ENCODE measurements around the gene DSEL. TPM values are rescaled to one million over a fixed set of nuclear protein-coding genes. Genes with fewer than 3 reads are reported as not detected.

Gene DSEL
- total and polyA plus RNA-seq, 2 of the 8 experiments (the other 6 are each of a cell fraction or from before 2014, with no cell fraction given) = 3.0 to 22.8 TPM

DNA sequence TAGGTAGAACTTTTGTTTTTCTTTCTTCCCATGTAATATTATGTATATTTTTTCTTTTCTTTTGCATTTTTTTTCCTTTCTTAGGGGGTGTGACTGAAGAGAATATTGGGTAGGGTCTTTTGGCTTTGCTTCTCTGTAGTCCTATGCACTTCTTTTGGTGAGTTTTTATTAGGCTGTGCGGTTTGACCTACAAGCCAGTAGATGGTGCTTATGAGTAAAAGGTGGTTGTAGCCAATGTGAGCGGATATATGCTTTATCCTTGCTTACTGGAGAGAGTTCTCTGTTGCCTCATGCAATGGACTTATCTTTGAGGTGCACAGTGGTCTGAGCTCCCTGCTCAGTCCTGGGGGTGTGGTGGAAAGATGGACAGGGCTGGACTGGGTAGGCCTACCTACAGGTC, 52.7 kb downstream of the DSEL start:
- Histone ChIP-seq H3K14ac (ENCODE audit: insufficient read length) (no peak overlapping the region), H3K79me2 (ENCODE audit: control insufficient read depth in 1 of 2, insufficient read depth in 2 of 2, low read length in 2 of 2) (no peaks in the 10 kb centered on the region), H2BK120ac (replicated peaks; ENCODE audit: low read depth, low read length) (no peak overlapping the region), H4K8ac (ENCODE audit: extremely low read depth, insufficient read depth, low read length) (no peak overlapping the region), H3K9me3 (ENCODE audit: insufficient read depth in 2 of 2, low read depth in 1 of 2, low read length in 1 of 2) (no peaks in the 10 kb centered on the region), H3K23me2 (ENCODE audit: low read depth, low read length) (no peaks in the 10 kb centered on the region), H2AK5ac (ENCODE audit: low read depth, low read length) (no peak overlapping the region), H3K23ac (ENCODE audit: insufficient read length) (no peak overlapping the region), H2BK12ac (ENCODE audit: low read depth, low read length) (no peak overlapping the region), H3K79me1 (ENCODE audit: low read depth, low read length) (no peaks in the 10 kb centered on the region), H2BK5ac (ENCODE audit: low read depth, low read length) (0 out of 2 replicates have a peak overlapping the region, but pooled peaks have one; percentile 66), H4K91ac (replicated peaks; ENCODE audit: insufficient read length, low read length) (no peak overlapping the region), H3K9ac (replicated peaks in 1 of 4; ENCODE audit: extremely low read depth in 1 of 4, low read depth in 3 of 4, low read length in 3 of 4) (no peak overlapping the region), H2BK15ac (ENCODE audit: low read length) (no peak overlapping the region), H3K4me3 (ENCODE audit: extremely low read depth in 1 of 4, insufficient read depth in 2 of 4, low read depth in 3 of 4, low read length in 4 of 4) (no peak overlapping the region), H3K56ac (replicated peaks; ENCODE audit: insufficient read length, low read depth, low read length) (no peak overlapping the region), H2AFZ (ENCODE audit: low read length) (0 out of 2 replicates have a peak overlapping the region, but pooled peaks have one; percentile 3), H2BK20ac (ENCODE audit: low read length) (no peak overlapping the region), H3K4me2 (ENCODE audit: insufficient read depth in 1 of 2, low read depth in 2 of 2, low read length in 2 of 2) (no peak overlapping the region), H3K4me1 (replicated peaks in 1 of 4; ENCODE audit: control insufficient read depth in 3 of 4, insufficient read depth in 4 of 4, low read length in 3 of 4) (no peaks in the 10 kb centered on the region), H3K4ac (replicated peaks; ENCODE audit: insufficient read length, low read depth, low read length) (no peak overlapping the region), H3K27me3 (replicated peaks in 1 of 4; ENCODE audit: control insufficient read depth in 3 of 4, extremely low read depth in 1 of 4, insufficient read depth in 3 of 4, low read length in 3 of 4) (no peaks in the 10 kb centered on the region; a peak in 1 of 7 replicates), H4K5ac (ENCODE audit: insufficient read length, low read depth, low read length) (no peak overlapping the region), H3K27ac (ENCODE audit: low read depth, low read length) (no peak overlapping the region), H3K36me3 (ENCODE audit: control insufficient read depth in 2 of 4, insufficient read depth in 4 of 4, low read length in 3 of 4) (no peaks in the 10 kb centered on the region), H4K20me1 (replicated peaks in 1 of 2; ENCODE audit: control insufficient read depth in 1 of 2, insufficient read depth in 2 of 2, low read length in 2 of 2) (peaks cover 0 to 1% of the 10 kb centered on the region in 2 experiments), H3K18ac (ENCODE audit: extremely low read depth, low read length) (no peak overlapping the region)
- FAIRE-seq (peak; percentile 32), DNase-seq (ENCODE audit: low read depth in 1 of 2, low spot score in 2 of 2) (peak in 1 of 2 experiments; percentile 43)
- 69% methylated on average over 2 of the region's 2 CpGs; no CpG with 5 or more reads in 1 of the 2 experiments for WGBS, 2 experiments (ENCODE audit: extremely low coverage in 1 of 2, insufficient coverage in 1 of 2, insufficient read length in 1 of 2, insufficient replicate concordance in 2 of 2, low coverage in 1 of 2, low lambda C conversion rate in 2 of 2, missing lambda C conversion rate in 1 of 2)
- ChIA-PET CTCF (ENCODE audit: partially characterized antibody) (interaction anchor here (1.1 to 2.1 kb wide), 4 partner anchors 10 to 247 kb away, joined by 3 to 5 read pairs (median 4); partner anchors contain the start of gene DSEL), POLR2A (ENCODE audit: partially characterized antibody) (no interaction called here)
- TF ChIP-seq HDAC6 (IDR thresholded peaks at IDR 0.05; ENCODE audit: low read depth, low read length) (no peak), CHD2 (IDR thresholded peaks at IDR 0.05; ENCODE audit: low read length) (no peak), RAD21 (IDR thresholded peaks at IDR 0.05 in 1 of 2, conservative IDR thresholded peaks at IDR 0.05 in 1 of 2; ENCODE audit: low read depth in 2 of 2, low read length in 2 of 2) (peak; percentile 62 to 68), KDM1A (IDR thresholded peaks at IDR 0.05; ENCODE audit: borderline replicate concordance, low read length) (no peak)
- TF ChIP-seq, protein P1, sequence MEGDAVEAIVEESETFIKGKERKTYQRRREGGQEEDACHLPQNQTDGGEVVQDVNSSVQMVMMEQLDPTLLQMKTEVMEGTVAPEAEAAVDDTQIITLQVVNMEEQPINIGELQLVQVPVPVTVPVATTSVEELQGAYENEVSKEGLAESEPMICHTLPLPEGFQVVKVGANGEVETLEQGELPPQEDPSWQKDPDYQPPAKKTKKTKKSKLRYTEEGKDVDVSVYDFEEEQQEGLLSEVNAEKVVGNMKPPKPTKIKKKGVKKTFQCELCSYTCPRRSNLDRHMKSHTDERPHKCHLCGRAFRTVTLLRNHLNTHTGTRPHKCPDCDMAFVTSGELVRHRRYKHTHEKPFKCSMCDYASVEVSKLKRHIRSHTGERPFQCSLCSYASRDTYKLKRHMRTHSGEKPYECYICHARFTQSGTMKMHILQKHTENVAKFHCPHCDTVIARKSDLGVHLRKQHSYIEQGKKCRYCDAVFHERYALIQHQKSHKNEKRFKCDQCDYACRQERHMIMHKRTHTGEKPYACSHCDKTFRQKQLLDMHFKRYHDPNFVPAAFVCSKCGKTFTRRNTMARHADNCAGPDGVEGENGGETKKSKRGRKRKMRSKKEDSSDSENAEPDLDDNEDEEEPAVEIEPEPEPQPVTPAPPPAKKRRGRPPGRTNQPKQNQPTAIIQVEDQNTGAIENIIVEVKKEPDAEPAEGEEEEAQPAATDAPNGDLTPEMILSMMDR (IDR thresholded peaks at IDR 0.05; ENCODE audit: control extremely low read depth in 1 of 3, insufficient read depth in 1 of 3, low read depth in 1 of 3, low read length in 3 of 3) = peak in 2 of 3 experiments; percentile 42 to 57; a peak in 3 of 4 replicates

Measured in H1 (cell line).